GM12865 (cell line): ENCODE data around the gene TRIM66.

Source experiments
- DNase-seq: peaks from one replicate; pipeline ENCODE4 v3.0.0; 2010; ENCODE audit warnings: low read depth
- H3K4me3 ChIP-seq: 2 replicates; pipeline ENCODE4 v1.5.1; 2011; ENCODE audit warnings: mild to moderate bottlenecking, low read depth, low read length, control low read depth
- CTCF ChIP-seq: IDR thresholded peaks from 2 replicates; pipeline ENCODE4 v1.5.1; 2011; ENCODE audit warnings: low read length, control low read depth, low read depth, inconsistent platforms; ENCODE audit not compliant: insufficient read depth; ENCODE audit errors: missing control alignments

Gene TRIM66

GRCh38 chr11:8636127-8636526 is 46.3 kb downstream of the TRIM66 start:
- no peak for DNase-seq
- no peak for TF ChIP-seq CTCF
- H3K4me3 ChIP-seq, result no peak overlapping the region

- DNase-seq, result no peak
- no peak for TF ChIP-seq CTCF
- no peak overlapping the region for H3K4me3 ChIP-seq
Measured at GRCh38 chr11:8634498-8634897, 48.0 kb downstream of the TRIM66 start.

GRCh38 chr11:8631395-8632118 is 50.9 kb downstream of the TRIM66 start:
- DNase-seq, result no peak
- TF ChIP-seq CTCF, result no peak
- no peak overlapping the region for H3K4me3 ChIP-seq

- DNase-seq, result no peak
- no peak for TF ChIP-seq CTCF
- H3K4me3 ChIP-seq, result no peak overlapping the region
Measured at GRCh38 chr11:8624698-8625097, 57.8 kb downstream of the TRIM66 start.

GRCh38 chr11:8621147-8621546 is 61.3 kb downstream of the TRIM66 start:
- no peak for TF ChIP-seq CTCF
- H3K4me3 ChIP-seq, result no peak overlapping the region
- no peak for DNase-seq

- DNase-seq, result no peak
- no peak for TF ChIP-seq CTCF
- H3K4me3 ChIP-seq, result no peak overlapping the region
Measured at GRCh38 chr11:8617063-8617462, 65.4 kb downstream of the TRIM66 start.
